Activated T-cell treated with anti-CD3 and anti-CD28 coated beads for 1 hour (primary cell): ENCODE measurements around the gene VCAN.
"Not testable (repeated sequence)": the region's sequence is repeated elsewhere in the genome, so short reads cannot be mapped to it uniquely, and the experiment has no call there.

ENCODE experiments used
- DNase-seq: peaks from one replicate; pipeline ENCODE4 v3.0.0-alpha.2; 2020; ENCODE audit warnings: low read depth

Gene VCAN

DNA sequence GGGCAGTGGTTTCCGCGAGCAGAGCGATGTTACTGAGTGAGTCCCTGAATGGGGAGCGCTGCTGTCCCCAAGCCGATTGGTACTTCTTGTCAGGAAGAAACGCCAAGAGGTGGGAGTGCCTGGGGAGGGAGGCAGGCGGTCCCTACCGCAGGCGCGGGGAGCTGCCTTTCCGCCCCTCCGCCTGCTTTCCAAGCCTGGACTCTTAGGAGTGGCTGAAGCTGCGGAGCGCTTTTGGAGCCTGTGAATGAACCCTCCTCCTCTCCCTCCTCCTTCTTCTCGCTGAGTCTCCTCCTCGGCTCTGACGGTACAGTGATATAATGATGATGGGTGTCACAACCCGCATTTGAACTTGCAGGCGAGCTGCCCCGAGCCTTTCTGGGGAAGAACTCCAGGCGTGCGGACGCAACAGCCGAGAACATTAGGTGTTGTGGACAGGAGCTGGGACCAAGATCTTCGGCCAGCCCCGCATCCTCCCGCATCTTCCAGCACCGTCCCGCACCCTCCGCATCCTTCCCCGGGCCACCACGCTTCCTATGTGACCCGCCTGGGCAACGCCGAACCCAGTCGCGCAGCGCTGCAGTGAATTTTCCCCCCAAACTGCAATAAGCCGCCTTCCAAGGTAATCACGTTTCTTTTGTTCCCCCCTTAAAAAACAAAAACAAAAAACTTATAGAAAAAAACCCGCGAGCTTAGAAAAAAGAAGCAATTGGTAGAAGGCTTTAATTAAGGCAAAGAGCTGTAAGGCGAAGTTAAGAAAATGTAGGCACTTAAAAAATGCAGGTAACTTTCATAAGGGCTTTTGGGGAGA is at the start of gene VCAN:
TSS of gene VCAN (plus strand) at position 340 of the 808 bp plus-strand sequence. CDS start 11,775 bp downstream, outside the sequence.
- no peak for DNase-seq

DNA sequence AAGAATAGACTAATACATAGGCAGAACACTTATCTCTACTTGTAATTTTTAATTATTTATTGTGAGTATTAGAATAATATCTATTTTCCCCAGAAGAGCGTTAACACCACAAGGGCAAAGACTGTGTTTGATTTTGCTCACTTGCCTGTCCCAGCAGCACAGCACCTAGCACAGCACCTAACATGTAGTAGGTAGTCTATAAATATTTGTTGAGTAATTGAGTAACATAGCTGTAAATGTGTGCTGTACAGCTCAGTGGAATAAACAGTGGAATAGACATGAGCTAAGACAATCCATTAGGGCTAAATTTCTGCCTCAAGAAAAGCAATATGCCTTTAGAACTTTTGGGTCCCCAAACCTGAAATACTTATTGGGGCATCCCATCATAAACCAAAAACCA is 49.3 kb upstream of the VCAN start:
- DNase-seq: no peak

DNA sequence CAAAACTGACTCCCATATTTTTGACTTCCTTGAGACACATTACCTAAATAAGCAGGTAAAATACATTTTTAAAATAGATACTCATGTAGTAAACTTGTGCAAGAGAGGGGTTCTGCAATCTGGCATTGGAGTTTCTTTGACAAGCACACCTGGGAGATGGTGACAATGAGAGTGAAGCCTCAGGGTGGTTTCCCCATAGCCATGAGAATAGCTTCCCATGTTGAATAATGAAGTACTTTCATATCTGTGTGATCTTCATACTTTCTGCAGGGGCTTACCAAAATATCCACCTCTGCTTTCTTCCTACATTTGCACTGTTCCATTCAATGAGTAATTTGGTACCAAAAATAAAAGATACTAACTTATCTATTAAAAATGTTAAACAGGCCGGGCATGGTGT is 44.7 kb upstream of the VCAN start:
- DNase-seq: no peak

DNA sequence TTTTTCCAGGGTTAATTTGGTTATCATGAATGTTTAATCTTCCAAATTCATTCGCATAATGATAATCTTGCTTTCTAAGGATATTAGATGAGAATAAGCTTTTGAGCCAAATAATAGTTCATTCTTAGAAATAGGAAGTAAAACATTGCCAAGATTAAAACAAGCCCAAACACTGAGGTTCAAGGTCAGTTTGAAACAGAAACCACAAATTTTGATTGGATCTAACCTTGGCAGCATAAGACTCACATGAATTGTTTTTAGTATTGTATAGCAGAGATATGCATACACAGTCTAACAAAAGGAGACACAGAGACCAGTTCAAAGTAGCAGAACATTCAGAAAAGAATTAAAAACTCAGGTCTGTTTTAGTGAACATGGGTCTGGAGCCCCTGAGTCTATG is 43.4 kb upstream of the VCAN start:
- DNase-seq: no peak

DNA sequence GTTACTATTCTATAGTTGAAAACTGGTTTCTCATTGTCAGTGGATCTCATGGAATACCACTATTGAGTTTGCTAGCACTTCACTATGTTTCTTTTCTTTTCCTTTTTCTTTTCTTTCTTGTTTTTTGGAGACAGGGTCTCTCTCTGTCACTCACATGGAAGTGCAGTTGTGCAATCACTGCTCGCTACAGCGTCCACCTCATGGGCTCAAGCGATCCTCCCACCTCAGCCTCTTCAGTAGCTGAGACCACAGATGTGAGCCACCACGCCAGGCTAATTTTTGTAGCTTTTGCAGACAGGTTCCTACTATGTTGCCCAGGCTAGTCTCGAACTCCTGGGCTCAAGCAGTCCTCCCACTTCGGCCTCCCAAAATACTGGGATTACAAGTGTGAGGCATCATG is 42.7 kb upstream of the VCAN start:
- DNase-seq: no peak

DNA sequence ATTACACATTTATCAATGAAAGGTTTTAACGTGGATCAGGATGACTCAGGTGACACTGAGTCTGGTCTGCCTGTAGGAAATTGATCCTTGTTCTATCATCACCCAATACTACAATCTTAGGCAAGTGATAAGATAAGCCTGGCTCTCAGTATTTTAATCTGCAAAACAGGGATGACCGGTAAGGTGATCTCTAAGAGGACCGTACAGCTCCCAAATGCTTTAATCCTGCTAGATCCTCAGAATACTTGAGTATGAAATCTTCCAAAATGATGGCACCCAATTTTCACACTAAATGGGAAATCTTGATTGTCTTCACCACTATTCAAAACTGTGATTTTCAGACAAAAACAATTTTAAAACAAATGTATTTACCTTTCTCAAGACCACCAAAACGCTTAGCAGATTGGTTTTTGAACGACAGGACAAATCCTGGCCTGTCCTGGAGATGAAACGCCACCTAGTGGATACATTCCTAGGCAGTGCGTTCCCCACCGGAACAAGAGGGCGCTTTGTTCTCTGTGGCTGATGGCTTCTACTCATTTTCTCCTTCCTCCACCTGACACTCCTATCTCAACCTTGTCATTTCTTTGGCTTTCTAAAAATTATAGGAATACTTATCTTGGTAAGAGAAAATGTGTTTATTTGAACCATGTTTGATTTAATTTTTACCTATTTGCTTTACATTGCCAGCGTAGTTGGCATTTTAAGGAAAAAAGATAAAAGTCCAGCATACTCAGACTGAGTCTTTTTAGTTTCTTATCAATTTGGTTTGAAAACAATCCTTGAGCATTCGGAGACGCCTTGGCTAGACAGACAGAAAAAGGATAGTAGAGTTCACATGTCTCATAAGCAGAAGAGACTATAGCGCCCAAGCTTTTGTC is 41.2 kb upstream of the VCAN start:
- DNase-seq: peak; percentile 16

DNA sequence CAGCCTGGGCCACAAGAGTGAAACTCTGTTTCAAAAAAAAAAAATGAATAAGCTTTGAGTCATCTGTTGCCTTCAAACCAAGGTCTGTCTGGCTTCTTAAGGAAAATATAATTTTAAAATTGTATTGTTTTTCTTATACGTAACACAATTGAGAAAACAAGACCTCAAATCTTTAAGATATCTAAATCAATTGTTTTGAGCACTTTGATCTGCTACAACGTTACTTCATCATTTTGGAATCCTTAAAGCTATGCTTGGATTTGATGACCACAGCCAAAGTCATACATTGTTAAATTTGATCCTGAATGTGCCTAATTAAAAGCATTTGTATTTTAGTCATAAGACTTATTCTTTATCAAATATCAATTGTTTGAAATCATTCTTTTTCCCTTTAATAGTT is 37.7 kb upstream of the VCAN start:
- no peak for DNase-seq

DNA sequence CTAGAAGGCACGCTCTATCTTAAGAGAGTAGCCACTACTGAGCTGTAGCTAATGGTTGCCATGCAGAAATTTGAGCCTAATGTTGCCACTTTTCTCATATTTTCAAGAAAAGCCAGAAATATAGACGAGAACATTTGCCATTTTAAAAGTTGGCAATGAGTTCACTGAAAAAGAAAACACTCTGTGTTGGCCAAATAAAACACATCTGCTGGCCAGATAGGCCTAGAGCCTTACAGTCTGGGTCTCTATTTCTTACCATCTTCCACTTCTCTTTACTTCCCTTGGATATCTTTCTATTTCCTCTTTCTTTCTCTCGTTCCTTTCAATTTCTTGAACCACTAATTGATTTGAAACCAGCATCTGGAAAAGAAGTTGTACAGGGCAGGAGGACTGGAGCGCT is 36.6 kb upstream of the VCAN start:
- no peak for DNase-seq

DNA sequence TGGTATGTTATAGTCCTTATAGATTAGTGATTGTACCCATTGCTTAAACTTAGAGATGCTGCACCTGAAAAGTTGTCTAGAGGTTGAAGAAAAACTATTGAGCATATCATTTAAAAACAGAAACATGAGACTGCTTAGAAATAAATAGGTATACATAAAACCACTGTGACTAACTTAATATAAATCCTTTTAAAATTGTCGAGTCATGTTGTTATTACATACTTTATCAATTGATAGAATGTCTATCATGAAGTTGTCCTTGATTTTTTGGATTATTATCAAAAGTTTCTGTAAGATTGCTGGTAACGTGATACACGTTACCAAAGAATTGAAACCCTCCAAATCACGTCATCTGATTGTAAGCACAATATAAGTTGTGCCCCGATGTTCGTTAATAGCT is 35.3 kb upstream of the VCAN start:
- DNase-seq: no peak

DNA sequence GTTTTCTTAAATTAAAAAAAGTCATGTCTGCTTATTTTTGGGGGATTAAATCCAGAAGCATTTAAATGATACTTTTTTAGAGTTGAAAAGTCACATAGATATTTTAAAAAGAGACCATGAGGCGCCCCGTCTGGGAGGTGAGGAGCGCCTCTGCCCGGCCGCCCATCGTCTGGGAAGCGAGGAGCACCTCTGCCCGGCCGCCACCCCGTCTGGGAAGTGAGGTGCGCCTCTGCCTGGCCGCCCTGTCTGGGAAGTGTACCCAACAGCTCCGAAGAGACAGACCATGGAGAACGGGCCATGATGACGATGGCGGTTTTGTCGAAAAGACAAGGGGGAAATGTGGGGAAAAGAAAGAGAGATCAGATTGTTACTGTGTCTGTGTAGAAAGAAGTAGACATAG is 33.8 kb upstream of the VCAN start:
- DNase-seq: not testable (repeated sequence)

DNA sequence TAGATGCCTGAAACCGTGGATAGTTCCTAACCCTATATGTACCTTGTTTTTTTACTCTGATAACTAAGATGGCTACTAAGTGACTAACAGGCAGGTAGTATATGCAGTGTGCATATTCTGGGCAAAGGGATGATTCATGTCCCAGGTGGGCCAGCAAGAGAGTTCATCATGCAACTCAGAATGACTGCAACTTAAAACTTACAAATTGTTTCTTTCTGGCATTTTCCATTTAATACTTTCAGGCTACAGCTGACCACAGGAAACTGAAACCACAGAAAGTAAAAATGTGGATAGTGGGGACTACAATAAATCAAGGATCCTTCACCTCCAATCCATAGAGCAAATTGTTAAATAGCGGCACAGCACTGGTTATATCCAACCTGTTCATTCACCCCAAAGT is 30.7 kb upstream of the VCAN start:
- DNase-seq: no peak

GRCh38 chr5:83441747-83442146 is 29.8 kb upstream of the VCAN start:
- DNase-seq: no peak

GRCh38 chr5:83443534-83443933 is 28.0 kb upstream of the VCAN start:
- no peak for DNase-seq

DNA sequence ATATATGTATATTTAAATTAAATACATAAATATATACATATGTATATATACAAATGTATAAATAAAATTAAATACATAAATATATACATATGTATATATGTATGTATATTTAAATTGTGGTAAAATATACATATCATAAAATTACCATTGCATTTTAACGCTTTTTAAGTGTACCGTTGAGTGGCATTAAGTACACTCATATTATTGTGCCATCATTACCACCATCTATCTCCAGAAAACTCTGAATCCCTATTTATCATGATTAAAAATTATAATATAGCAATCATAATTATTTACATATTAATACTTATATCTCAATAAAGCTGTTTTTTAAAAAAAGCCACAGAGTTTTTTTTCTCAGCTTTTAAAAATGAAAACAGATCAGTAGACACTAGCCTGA is 27.1 kb upstream of the VCAN start:
- no peak for DNase-seq

DNA sequence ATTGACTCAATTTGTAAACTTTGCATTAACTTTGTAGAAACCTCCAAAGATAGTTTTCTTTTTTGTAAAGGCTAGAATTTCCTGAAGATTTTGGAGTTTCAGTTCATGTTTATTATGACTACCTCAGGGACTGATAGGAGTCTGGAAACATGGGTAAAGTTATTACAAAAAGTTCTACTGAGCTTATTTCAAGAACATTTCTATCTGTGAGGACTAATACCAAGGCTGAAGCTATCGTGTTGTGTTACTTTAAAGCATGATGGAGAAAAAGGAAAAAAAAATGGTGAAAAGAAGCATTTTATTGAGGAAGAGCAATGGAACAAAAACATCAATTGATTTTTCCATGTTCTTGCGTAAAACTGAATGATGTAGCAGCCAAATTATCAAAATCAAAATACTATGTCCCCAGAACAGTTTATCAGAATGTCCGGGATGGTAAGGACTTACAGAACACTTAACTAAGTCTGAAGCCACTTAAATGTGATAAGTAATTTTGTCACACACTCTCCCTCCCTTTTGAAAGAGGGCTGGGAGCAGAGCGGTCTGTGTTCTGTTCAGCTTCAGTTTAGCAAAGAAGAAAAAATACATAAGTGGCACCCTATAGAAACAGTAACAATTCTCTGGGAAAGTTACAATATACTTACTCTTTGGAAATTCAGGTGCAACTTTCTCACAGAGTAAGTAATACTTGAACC is 25.1 kb upstream of the VCAN start:
- no peak for DNase-seq

GRCh38 chr5:83447533-83447932 is 24.0 kb upstream of the VCAN start:
- DNase-seq: no peak

DNA sequence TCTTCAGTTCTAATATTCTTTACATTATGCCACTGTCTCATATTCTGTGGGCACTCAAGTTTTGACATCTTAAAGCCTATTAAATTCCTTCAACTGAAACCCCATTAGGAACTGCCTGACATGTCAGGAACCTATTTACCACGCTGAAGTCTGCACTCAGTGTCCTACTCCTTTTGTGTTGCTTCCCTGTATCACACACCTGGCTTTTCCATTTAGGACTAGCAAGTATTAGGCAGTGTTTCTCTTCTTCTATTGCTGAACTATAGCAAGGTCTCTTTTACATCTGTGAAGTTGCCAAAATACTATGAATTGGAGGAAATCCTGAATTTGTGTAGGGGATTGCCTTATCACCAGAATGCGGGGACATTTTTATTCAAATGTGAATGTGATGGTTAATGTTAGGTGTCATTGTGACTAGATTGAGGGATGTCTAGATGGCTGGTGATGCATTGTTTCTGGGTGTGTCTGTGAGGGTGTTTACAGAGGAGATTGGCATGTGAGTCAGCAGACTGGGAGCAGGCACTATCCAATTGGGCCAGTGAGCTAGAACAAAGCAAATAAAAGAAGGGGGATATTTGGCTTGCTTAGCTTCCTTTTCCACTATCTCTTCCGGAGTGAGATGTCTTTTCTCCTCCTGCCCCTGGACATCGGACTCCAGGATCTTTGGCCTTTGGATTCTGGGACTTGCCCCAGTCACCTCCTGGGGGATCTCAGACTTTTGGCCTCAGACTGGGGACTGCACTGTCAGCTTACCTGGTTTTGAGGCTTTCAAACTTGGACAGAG is 21.2 kb upstream of the VCAN start:
- DNase-seq: no peak

- DNase-seq: no peak
These were observed 20.6 kb upstream of the VCAN start for GRCh38 chr5:83450967-83451248.

DNA sequence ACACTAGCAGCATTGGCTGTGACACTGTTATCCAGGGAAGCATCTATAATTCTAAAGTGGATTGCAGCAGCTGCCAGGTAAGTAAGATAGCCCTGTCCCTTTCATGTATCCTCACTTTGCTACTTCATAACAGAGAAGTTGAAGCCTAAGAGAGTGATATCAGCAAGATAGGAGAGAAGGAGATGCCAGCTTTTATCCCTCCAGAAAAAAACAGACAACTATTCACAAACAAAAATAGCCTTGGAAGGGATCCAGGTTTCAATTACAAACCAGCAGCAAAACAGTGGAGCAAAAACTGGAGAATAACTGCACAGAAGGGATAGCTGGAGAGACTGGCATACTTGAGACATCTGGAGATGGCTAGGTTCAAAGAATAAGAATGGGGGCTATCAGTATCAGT is 19.6 kb upstream of the VCAN start:
- DNase-seq: no peak

DNA sequence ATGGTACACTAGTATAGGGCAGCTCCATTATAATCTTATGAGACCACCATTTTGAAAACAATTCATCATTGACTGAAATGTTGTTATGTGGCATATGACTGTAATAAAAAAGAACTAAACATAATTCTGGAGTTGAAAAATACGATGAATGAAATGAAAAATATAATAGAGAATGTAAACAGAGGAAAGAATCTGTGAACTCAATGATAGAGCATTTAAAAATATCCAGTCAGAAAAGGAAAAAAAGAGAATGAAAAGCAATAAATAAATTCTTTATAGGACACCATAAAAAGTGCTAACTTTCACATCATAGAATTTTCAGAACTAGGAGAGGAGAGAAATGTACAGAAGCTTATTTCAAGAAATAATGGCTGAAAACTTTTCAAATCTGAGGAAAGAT is 17.6 kb upstream of the VCAN start:
- DNase-seq: no peak

- DNase-seq: no peak
These were observed 7.3 kb upstream of the VCAN start for GRCh38 chr5:83464261-83464660.

DNA sequence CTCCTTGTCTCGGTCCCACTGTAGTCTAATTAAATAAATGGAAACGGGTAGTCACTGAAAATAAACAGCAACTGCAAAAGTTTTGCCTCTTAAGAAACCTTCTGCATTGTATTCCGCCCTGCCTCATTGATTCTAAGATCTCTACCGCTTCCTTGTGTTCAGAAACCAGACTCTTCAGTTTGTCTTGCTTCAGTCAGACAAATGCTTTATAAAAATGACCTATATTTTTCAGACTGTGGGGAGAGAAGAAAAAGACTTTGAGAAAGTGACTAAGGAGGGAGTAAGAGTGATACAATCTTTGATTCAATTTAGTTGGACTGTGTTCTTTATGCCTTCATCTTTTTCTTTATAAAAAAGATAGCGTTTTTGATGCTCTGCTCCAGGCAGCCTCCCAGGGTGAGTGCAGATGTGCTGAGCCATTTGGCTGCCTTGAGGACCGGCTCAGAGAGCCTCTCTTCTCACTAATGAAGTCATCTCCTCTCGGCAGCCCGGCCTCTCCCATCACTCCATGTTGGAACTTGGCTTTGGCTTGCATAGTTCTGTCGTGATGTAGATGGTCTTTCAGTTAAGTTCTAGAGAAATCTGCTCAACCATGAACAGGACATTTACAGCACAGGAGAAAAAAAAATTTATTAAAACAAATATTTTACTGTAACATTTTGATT is 4.0 kb upstream of the VCAN start:
- no peak for DNase-seq
